UCSD-AML1 (cell line): ENCODE measurements around the gene MEIS1.

Source experiments
- DNase-seq: peaks from one replicate; lab custom pipeline; 2025; ENCODE audit not compliant: unreplicated experiment; lab: John Stamatoyannopoulos, UW

Gene MEIS1

DNA sequence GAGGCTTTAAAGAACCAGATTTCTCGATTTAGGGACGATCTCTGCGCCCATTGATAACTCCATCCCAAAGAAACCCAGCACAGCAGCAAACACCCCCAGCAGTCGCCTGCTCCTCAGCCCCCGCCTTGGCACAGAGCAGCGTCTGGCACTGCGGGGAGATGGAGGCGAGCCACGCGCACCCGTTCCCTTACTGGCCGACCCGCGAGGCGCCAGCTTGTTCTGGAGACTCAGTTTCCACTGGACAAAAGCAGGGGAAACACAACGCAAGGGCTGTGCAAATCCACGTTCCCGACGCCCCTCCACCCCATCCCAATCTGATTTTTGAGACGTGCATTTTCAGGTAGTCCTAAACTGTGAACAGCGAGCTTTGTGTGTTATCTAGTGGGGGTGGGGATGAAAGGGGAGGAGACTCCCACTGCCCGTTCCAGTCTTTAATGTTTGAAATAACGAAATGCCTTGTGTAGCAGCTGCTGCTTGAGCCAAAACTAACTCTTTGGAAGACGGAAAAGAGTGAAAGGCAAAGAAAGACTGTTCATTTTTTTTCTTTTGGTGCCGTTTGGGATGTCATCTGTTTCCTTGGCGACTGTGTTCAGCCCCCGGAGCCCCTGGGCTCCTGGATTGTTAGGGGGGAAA is 143.2 kb downstream of the MEIS1 start:
- no peak for DNase-seq

DNA sequence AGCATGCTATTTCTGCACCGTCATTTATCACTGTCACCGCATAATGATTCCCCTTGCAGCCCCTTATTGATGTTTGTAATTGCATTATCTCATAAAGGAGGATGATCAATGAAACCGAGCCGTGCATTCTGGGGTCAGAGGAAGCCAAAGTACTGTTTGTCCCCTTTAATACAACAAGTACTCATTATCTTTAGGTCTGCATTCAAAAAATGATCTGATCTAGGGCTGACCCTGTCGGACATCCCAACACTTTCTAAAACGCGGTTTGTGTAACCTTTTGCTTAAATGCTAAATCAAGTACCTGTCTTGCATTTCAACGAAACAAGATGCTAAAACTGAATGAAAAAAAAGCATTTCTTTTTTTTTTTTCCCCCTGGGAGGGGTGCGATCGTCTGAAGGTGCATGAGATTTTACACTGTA is 143.8 kb downstream of the MEIS1 start:
- no peak for DNase-seq

DNA sequence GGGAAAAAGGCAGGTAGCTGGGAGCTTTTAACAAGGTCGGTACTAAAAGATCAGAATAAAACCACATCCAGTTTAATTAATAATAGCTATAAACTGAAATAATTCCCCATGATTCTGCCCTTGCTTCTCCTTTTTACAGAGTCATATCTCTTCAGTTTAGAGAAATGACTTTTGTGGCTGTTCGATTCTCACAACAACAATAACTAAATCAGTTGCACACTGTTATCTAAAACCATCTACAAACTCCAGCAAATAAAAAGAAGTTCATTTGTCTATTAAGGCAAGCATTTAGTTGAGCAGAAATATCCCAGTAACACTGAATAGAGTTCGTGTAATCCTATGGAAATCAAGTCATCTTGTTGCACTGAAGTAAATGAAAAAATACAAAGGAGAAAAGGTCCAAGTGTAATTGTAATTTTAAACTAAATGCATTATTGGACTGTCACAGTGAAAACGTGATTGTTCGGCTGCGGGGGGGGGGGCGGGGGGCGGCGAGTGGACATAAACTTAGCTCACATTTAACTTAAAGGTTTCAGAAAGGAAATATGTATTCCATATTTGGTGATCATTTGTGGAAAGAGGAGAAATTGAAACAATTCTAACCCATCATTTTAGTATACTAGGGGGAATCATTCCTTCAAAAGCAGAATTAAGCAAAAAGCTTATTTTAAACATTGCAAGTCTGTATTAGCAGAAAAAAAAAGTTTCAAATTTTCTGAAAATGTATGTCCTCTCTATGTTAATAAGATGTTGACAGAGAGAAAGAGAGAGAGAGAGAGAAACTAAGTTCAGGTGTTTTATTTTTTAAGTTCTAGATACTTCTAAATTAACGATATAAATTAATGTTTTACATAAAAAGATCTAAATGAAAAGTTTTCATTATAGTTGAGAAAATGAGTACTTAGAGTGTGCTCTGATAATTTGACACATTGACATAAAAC is 144.5 kb downstream of the MEIS1 start:
- DNase-seq = no peak

DNA sequence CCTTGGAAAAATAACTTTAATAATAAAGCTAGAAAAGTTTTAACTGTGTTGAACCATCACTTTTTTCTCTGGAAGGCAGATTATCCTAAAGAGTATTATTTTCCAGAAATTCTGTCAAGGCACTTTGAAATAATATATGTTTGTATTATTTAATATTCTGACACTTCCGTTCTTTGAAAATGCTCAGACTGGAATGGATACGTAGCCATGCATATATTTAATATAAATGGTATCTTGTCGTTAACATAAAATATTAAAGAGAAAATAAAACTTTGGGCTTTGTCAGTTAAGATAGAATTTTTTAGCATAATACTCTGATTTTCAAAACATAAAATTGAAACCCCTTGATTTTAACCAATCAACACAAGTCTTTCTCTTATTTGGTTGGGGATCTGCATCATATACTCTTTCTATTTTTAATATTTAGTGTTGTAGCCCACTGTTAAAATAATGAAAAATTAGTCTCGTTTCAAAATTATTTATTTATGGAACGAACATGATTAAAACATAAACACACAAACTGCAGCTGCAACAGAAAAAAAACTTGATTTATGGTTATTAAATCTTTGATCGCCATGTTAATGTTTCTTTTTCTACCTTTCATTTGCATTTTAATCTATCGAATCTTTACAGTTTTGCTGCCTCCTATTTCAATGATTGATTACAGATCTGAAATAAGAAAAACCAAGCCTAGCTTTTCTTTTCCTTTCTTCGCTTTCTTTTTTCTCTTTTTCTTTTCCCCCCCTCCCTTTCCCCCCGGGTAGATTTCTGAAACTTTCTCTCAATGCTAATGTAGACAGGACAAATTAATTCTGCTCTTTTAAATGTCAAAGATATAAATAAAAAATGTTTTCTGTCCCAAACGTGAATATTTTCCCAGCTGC is 145.5 kb downstream of the MEIS1 start:
- no peak for DNase-seq

DNA sequence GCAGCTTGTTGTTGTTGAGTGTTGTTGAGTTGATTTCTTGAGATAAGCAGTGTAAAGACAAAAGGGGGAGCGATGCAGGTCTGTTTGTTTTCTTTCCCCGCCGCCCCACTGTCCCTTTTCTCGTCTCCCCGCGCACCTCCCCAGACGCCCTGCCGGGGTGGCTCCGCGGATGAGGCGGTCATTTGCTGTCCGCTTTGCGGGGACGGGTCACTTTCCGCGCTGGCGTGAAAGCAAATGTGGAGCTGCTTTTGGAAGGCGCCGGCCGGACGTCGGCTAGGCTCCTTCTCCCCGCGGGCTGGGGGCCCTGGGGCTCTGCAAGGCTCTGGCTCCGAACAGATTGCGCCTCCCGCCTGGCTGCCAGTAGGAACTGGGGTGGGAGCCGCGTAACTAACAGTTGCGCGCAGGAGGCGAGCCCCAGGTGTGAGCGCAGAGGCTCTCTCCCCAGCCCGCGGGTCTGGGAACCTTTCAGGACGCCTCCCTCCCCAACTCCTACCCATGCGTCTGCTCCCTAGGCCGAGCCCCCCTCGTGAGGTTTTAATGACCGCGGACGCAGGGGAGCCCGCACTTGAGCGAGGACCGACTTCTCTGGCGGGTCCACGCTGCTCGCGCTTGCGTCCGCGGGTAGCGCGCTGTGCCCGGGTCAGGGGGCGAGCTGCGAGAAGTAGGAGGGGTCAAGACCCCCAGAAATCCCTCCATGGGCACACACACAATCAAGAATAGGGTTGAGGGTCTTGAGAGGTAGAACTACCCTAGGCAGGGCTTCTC is 146.6 kb downstream of the MEIS1 start:
- DNase-seq = no peak

DNA sequence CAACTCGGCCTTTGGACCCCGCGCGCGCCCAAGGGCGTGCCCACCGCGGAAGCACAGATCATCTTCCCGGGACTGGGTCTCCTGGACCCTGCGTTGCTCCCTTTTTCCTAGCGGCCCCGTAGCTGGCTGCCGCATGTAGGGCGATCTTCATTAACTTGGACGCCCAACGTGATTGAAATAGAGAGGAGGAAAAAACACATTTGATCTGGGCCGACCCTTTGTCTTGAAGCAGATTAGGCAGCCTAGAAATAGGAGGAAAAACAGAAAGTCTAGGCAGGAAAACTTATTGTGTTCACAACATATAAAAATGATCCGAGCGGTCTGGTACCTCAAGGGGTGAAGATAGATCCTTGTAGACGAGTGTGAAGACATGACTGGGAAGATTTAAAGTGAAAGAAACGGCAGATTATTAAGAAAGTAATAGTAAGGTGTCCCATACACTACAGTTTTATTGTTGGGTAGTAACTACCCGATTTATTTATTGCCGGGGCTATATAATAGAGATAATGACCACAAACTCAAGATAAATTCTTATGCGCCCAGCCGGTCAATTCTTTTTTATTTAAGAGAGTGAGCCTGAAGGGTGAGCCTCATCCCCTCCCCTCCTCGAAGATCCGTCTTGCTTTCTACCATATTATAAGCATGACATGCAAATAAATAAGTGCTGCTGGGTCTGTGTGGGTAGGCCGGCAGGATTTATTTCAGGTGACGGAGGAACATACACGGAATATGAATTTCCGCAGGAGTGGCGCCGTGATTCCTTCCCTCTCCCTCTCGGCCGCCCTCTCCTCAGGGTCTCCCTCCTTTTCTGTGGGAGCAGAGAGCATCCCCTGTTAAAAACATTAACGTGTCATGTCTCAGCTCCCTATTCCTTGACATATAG is 147.4 kb downstream of the MEIS1 start:
- DNase-seq = no peak

DNA sequence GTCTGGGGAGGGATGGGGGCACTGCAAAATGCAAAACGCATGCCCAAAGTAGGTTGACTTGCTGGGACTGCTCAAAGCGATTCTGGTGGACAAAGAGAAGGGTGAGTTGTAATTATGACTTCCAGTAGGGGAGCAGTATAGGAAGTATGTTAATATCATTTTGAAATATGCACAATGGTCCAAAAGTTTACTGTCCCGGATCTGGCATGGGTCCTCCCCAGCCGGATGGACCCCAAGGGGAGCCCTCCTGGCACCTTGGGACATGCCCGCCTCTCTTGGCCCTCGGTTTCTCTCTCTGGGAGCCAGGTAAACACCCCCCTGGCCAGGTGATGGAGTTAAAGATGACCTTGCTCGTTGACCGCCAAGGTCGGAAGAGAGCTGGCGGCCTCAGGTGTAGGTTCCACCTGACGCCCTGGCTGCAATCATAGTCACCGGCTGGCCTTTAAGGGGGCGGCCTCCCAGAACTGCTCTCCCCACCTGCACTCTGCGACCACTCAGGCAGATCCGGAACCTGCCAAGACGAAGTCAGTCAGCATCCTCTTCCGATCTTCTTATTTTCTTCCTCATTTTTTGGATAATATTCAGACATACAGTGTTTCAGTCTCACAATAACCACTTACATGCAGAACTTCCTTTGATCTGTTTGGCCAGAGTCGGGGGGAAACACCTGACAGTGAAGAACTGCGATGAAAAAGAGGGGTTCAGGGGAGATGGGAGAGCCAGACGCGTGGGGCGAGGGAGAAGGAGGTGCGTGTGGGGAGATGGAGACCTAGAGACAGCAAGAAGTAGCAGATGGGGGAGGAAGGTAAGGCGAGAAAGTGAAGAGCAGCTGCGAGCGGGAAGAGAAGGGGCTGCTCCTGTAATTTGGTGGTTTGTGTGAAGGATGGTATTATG is 148.3 kb downstream of the MEIS1 start:
- DNase-seq = no peak

DNA sequence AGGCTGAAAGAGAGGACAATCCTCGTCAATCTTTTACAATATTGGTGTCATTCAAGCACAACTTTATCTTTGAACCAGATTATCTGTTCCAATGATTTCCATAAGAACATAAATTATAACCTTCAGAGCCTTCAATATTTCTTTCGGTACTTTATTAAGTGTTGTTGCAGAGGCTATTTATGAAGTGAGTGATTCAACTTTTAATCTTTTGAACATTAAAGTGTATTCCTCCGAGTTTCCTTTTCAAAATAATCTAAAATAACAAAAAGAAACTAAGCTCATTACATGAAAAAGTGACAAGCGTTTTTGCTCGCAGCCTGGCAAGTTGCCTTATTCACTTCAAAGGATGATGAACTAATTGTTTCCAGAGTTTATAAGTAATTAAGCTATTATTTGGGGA is 149.0 kb downstream of the MEIS1 start:
- DNase-seq = no peak

DNA sequence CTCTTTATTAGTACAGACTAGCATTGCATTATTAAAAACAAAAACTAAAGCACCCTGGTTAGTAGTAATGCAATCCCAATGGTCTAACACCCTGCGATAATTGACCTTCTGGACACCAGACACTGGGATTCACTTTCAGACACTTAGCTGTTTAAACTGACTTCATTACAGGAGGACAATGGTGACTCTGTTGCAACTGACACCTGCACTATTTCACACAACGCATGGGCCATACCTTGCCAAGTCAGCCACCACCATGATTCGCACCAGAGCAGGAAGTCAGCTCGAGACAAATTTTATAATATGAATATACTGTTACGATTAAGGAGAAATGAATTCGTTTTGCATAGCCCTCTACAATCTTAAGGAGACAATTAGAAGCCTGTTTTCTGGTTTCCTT is 150.7 kb downstream of the MEIS1 start:
- no peak for DNase-seq

DNA sequence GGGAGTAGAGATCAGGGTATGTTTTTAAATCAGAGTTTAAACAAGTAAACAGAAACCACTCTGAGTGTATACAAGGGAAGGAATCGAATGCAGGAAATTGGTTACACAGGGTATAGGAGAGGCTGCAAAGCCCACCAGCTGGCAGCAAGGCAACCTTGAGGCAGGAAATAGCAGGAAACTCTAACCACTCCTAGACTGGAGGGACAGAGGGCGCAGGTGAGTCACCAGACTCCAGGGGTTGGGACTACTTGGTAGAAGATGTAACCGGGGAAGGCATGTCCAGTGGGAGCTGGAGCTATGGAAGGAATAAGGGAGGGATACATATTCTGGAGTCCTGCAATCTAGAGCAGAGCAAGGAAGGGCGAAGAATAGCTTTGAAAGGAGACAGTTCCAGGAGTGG is 152.3 kb downstream of the MEIS1 start:
- DNase-seq = peak; percentile 14

DNA sequence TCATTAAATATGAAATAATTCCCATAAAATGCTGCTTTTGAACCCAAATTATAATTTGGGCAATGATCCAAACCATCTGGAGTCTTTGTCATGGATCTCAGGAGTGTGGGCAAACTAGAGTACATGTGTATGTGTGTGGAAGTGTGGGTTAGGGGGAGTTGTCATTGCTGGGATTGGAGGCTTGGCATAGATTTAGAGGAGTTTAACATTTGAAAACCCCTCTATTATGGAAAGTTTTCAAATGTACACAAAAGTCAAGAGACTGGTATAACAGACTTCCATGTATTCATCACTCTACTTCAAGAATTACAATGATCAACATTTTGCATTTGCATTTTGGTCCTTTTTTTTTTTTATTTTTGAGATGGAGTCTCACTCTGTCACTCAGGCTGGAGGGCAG is 159.1 kb downstream of the MEIS1 start:
- no peak for DNase-seq

DNA sequence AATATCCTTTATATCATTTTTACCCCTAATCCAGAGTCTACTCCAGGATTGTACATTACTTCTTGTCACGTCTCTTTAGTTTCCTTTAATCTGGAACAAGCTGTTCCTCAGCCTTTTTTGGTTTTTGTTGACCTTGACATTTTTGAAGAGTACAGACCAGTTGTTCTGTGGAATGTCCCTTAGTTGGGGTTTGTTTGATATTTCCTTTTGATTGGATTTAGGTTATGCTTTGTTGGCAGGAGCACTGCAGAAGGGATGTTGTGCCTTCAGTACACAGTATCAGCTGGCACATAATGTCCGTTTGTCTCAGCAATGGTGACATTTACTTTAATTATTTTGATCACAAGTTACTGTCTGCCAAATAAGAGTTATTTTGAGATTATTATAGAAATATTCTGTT is 160.6 kb downstream of the MEIS1 start:
- no peak for DNase-seq

DNA sequence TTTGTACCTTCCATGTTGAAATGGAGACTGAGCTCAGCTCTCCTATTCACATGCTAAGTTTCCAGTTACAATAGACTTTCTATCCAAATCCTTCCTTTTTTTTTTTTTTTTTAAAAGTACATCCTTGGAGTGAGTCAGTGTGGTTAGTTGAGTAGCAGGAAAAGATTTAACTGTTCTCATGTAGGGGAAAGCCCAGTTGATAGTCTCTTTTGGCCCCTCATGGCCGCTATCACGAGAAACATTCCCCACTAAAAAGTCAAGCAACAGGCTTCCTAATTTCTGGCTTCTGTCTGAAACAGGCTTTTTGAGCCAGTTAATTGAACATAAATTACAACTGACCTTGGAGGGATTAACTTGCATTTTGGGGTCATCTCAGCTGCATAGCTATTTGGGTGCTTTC is 161.3 kb downstream of the MEIS1 start:
- DNase-seq = no peak

DNA sequence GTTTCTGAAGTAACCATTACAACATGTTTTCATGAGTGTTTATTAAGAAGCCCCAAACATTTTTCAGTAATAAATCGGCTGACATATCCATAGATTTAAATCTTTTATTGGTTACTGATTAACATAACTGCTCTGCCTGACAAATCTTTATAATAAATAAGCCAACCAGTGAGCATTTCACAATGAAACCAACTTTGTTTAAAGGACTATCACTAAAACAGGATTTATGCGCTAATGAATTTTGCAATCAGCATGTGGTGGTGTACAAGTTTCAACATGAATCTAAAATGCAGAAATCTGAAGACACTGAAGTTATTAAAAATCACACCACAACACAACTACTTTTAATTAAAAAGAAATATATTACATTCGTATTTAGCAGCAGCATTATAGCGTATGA is 166.7 kb downstream of the MEIS1 start:
- no peak for DNase-seq

DNA sequence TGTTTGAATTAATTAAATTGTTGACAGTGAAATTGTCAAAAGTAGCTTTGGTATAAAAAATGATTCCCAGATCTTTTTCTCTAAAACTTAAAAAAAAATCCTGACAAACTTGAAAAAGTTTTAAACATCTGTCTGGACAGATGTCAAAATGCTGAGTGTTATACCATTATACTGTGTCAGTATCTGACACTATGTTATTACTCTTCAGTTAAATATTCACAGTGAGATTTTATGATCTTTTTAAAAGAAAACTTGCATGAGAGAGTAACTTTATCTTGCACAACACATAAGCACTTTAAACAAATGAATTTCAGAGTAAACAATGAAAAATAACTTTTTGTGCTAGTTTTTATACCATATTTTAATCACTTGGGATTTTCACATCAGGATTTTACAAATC is 167.4 kb downstream of the MEIS1 start:
- no peak for DNase-seq

DNA sequence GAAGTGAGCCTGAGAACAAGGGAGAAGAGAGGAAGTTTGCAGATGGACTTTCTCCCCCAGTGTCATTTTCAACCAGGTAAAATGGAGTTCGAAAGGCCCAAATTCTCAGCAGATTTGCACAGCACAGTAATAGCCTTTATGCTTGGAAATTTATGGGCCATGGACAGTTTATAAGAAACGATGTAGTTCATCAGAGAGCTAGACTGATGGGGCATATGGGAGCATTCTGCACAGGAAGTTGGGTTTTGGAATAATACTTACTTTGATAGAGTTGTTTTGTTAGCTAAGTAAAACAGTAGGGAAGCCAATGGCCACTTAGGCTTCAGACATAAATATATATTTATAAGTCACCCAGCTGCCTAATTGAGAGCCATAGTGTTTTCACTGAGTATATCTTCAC is 169.4 kb downstream of the MEIS1 start:
- no peak for DNase-seq

DNA sequence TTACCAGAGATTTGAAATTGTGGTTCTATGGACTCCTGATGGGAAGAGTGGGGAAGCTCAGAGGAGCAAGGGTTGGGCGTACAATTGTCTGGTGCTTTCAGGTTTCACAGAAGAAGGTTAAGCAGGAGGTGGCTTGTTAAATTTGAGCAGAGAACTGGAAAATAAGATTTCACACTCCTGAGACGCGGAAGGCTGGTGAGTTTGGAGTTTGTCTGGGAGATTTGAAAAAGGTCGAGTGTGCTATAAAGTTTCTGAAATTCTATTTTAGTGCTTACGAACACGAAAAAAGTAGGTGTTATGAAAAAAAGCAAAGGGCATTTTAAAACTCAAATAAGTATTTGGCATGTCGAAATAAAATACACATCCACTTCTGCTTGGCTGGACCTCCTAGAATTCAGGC is 170.1 kb downstream of the MEIS1 start:
- no peak for DNase-seq

DNA sequence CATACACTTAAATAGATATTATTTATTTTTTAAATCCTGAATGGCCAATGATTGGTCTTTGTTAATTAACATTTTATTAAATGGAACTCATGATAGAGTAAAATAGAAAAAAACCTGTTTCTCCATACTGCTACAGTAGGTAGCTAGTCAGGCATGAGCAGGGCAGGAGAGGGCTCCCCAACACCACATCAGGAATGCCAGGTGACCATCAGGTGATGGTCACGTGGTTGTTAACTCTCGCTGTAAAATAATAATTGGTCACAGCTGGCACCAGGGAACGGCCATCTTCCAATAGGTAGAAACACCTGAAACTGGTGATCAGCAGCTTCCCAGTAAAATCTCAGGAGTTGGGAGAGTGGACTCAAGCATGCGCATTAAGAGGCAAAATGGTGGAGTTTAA is 172.2 kb downstream of the MEIS1 start:
- no peak for DNase-seq
